ENCODE results near the gene C19orf47. TPM values are rescaled to one million over a fixed set of nuclear protein-coding genes. Genes with fewer than 3 reads are reported as not detected.
A peak's percentile ranks its signal among the peaks of the same experiment; 100 is the strongest.

The C19orf47 gene
- total RNA-seq, 2 experiments from 2014 or later: 15.6 to 33.8 TPM

- Histone ChIP-seq H3K36me3 (ENCODE audit: insufficient read depth, low read length) (no peaks in the 10 kb centered on the region), H3K9me2 (ENCODE audit: insufficient read depth, low read length) (no peaks in the 10 kb centered on the region), H2AFZ (ENCODE audit: low read length) (no peak overlapping the region), H3K79me2 (ENCODE audit: insufficient read depth, low read depth, low read length) (no peaks in the 10 kb centered on the region; the same call in 1 of the 2 replicates), H3K4me2 (ENCODE audit: low read length) (no peak overlapping the region), H3K9me3 (ENCODE audit: low read length) (no peaks in the 10 kb centered on the region), H4K20me1 (ENCODE audit: insufficient read depth, low read length) (no peaks in the 10 kb centered on the region), H3K4me3 (ENCODE audit: low read depth, low read length, poor library complexity, severe bottlenecking) (no peak overlapping the region), H3K4me1 (ENCODE audit: insufficient read depth, low read length, poor library complexity, severe bottlenecking) (peaks cover 48% of the 10 kb centered on the region), H3K27ac (ENCODE audit: low read depth, low read length, poor library complexity, severe bottlenecking) (no peak overlapping the region)
- ChIA-PET CTCF (ENCODE audit: unreplicated experiment) (no interaction called here), POLR2A (interaction anchor here (0.6 to 1.5 kb wide), 2 partner anchors 25 to 84 kb away, joined by 3 to 4 read pairs; partner anchors contain the start of gene SERTAD3)
- TF ChIP-seq EZH2phosphoT487 (IDR thresholded peaks at IDR 0.05; ENCODE audit: borderline replicate concordance, low read depth, low read length) (no peak), CTCF (conservative IDR thresholded peaks at IDR 0.05; ENCODE audit: low read length) (no peak)
- DNase-seq (ENCODE audit: low spot score): no peak
- intact Hi-C loops (cut with micrococcal nuclease; ENCODE audit: unreplicated experiment): no loop called here
- no TSS peak for BruUV-seq (replicated peaks)
These were observed 12.0 kb upstream of the C19orf47 start for GRCh38 chr19:40360020-40360707.

- Histone ChIP-seq H3K9me3 (ENCODE audit: low read length) (no peaks in the 10 kb centered on the region), H3K4me2 (ENCODE audit: low read length) (peak overlapping the region; percentile 71), H4K20me1 (ENCODE audit: insufficient read depth, low read length) (no peaks in the 10 kb centered on the region), H3K4me1 (ENCODE audit: insufficient read depth, low read length, poor library complexity, severe bottlenecking) (peaks cover 45% of the 10 kb centered on the region), H2AFZ (ENCODE audit: low read length) (no peak overlapping the region), H3K79me2 (ENCODE audit: insufficient read depth, low read depth, low read length) (no peaks in the 10 kb centered on the region; the same call in 1 of the 2 replicates), H3K36me3 (ENCODE audit: insufficient read depth, low read length) (no peaks in the 10 kb centered on the region), H3K27ac (ENCODE audit: low read depth, low read length, poor library complexity, severe bottlenecking) (peak overlapping the region; percentile 44), H3K9me2 (ENCODE audit: insufficient read depth, low read length) (no peaks in the 10 kb centered on the region), H3K4me3 (ENCODE audit: low read depth, low read length, poor library complexity, severe bottlenecking) (peak overlapping the region; percentile 31)
- POLR2A ChIA-PET: interaction anchor here (0.5 to 1.5 kb wide), 6 partner anchors 11 to 216 kb away, joined by 3 to 8 read pairs (median 4); partner anchors contain the start of genes C19orf47, PLD3 and SERTAD3
- peak; percentile 81 for DNase-seq (ENCODE audit: low spot score)
- CTCF ChIA-PET (ENCODE audit: unreplicated experiment): interaction anchor here (0.7 kb wide), 1 partner anchor 10 kb away, joined by 3 read pairs; the partner anchor contains the start of gene PLD3
- no peak for TF ChIP-seq EZH2phosphoT487 (IDR thresholded peaks at IDR 0.05; ENCODE audit: borderline replicate concordance, low read depth, low read length)
- no peak for TF ChIP-seq CTCF (conservative IDR thresholded peaks at IDR 0.05; ENCODE audit: low read length)
- BruUV-seq (replicated peaks): no TSS peak
- intact Hi-C loops (cut with micrococcal nuclease; ENCODE audit: unreplicated experiment): no loop called here
These were observed 10.6 kb upstream of the C19orf47 start for GRCh38 chr19:40358773-40359172.

GRCh38 chr19:40357640-40358039 lies 9.4 kb upstream of the C19orf47 start:
- peaks cover 45% of the 10 kb centered on the region for H3K4me1 ChIP-seq (ENCODE audit: insufficient read depth, low read length, poor library complexity, severe bottlenecking)
- BruUV-seq (replicated peaks): no TSS peak
- H3K36me3 ChIP-seq (ENCODE audit: insufficient read depth, low read length): no peaks in the 10 kb centered on the region
- no peaks in the 10 kb centered on the region; the same call in 1 of the 2 replicates for H3K79me2 ChIP-seq (ENCODE audit: insufficient read depth, low read depth, low read length)
- no peaks in the 10 kb centered on the region for H4K20me1 ChIP-seq (ENCODE audit: insufficient read depth, low read length)
- peak overlapping the region; percentile 71 for H3K4me2 ChIP-seq (ENCODE audit: low read length)
- H3K9me2 ChIP-seq (ENCODE audit: insufficient read depth, low read length): no peaks in the 10 kb centered on the region
- no peaks in the 10 kb centered on the region for H3K9me3 ChIP-seq (ENCODE audit: low read length)
- POLR2A ChIA-PET: interaction anchor here (0.5 kb wide), 1 partner anchor 46 kb away, joined by 3 read pairs; no protein-coding TSS in a partner anchor
- 0 out of 2 replicates have a peak overlapping the region, but pooled peaks have one; percentile 16 for H2AFZ ChIP-seq (ENCODE audit: low read length)
- intact Hi-C loops (cut with micrococcal nuclease; ENCODE audit: unreplicated experiment): no loop called here
- TF ChIP-seq CTCF (conservative IDR thresholded peaks at IDR 0.05; ENCODE audit: low read length) (no peak), EZH2phosphoT487 (IDR thresholded peaks at IDR 0.05; ENCODE audit: borderline replicate concordance, low read depth, low read length) (no peak)
- CTCF ChIA-PET (ENCODE audit: unreplicated experiment): no interaction called here
- H3K27ac ChIP-seq (ENCODE audit: low read depth, low read length, poor library complexity, severe bottlenecking): peak overlapping the region; percentile 45
- no peak for DNase-seq (ENCODE audit: low spot score)
- no peak overlapping the region for H3K4me3 ChIP-seq (ENCODE audit: low read depth, low read length, poor library complexity, severe bottlenecking)

Measured in OCI-LY7 (cell line).